ENCODE results near the gene EMC6. TPM values are rescaled to one million over a fixed set of nuclear protein-coding genes. Genes with fewer than 3 reads are reported as not detected.
A peak's percentile ranks its signal among the peaks of the same experiment; 100 is the strongest.

EMC6 gene
- total RNA-seq, 1 experiment from 2014 or later = 72.2 TPM

- H3K18ac ChIP-seq (ENCODE audit: insufficient read length, low read depth, low read length) = no peak overlapping the region
- H3K4me3 Mint-ChIP-seq = peak overlapping the region; percentile 98
- H3K4me2 ChIP-seq (ENCODE audit: insufficient read depth, insufficient read length, low read length) = peak overlapping the region; percentile 76
- H3K79me2 ChIP-seq (ENCODE audit: insufficient read depth, low read length) = peaks cover 7% of the 10 kb centered on the region; the same call in 1 of the 2 replicates
- H4K20me1 ChIP-seq (ENCODE audit: control insufficient read depth, insufficient read depth, insufficient read length) = no peaks in the 10 kb centered on the region
- TF ChIP-seq CTCF (conservative IDR thresholded peaks at IDR 0.05) = no peak
- H2BK20ac ChIP-seq (ENCODE audit: low read depth, low read length, poor library complexity, severe bottlenecking) = no peak overlapping the region
- peak overlapping the region; percentile 89 for H3K9ac ChIP-seq (ENCODE audit: extremely low read depth, insufficient read length, low read length)
- no peak overlapping the region for H3K27ac ChIP-seq (ENCODE audit: insufficient read length, low read depth, low read length)
- H3K79me1 ChIP-seq (ENCODE audit: insufficient read depth, low read depth, low read length, poor library complexity, severe bottlenecking) = peaks cover 4% of the 10 kb centered on the region
- no peak overlapping the region for H3K56ac ChIP-seq (ENCODE audit: insufficient read length, low read depth, low read length)
- no peaks in the 10 kb centered on the region for H3K9me3 Mint-ChIP-seq
- no CpG with 5 or more reads among the region's 32 CpGs for WGBS (ENCODE audit: extremely low coverage, insufficient read length, low lambda C conversion rate)
- peak overlapping the region; percentile 28; the same call in 1 of the 2 replicates for H3K14ac ChIP-seq (ENCODE audit: insufficient read depth, low read length)
- H2BK15ac ChIP-seq (ENCODE audit: low read depth, low read length) = no peak overlapping the region
- peaks cover 3% of the 10 kb centered on the region; the same call in 1 of the 2 replicates for H3K4me1 ChIP-seq (ENCODE audit: insufficient read depth, low read length)
- no peaks in the 10 kb centered on the region for H3K27me3 Mint-ChIP-seq (ENCODE audit: low read depth)
- H2AFZ ChIP-seq (ENCODE audit: low read length) = no peak overlapping the region
- H3K4ac ChIP-seq (ENCODE audit: low read depth, low read length) = no peak overlapping the region
- no peak overlapping the region for H4K8ac ChIP-seq (replicated peaks; ENCODE audit: insufficient read length, low read depth, low read length)
- no peak overlapping the region for H3T11ph ChIP-seq (ENCODE audit: low read length)
- H3K27ac Mint-ChIP-seq = peak overlapping the region; percentile 52 to 98 (median 98); a peak in 6 of 7 replicates
- H3K27me3 ChIP-seq (ENCODE audit: insufficient read depth, low read length) = no peaks in the 10 kb centered on the region
- H3K9me3 ChIP-seq (ENCODE audit: control insufficient read depth, low read depth, low read length) = no peaks in the 10 kb centered on the region
- H2BK120ac ChIP-seq (ENCODE audit: low read depth, low read length, poor library complexity, severe bottlenecking) = no peak overlapping the region
- peak; percentile 58 for DNase-seq
- no peak overlapping the region for H2BK12ac ChIP-seq (ENCODE audit: insufficient read length, low read depth, low read length)
- H4K5ac ChIP-seq (ENCODE audit: insufficient read length, low read depth, low read length) = no peak overlapping the region
- H2BK5ac ChIP-seq (ENCODE audit: insufficient read length, low read length) = no peak overlapping the region
- no peak overlapping the region for H3K23ac ChIP-seq (ENCODE audit: insufficient read length, low read depth, low read length)
- peaks cover 8 to 18% (median 15%) of the 10 kb centered on the region in 3 experiments; a peak in 6 of 7 replicates for H3K36me3 Mint-ChIP-seq (ENCODE audit: insufficient read depth in 1 of 3, low read depth in 3 of 3)
- peaks cover 16 to 17% of the 10 kb centered on the region in 2 experiments for H3K4me1 Mint-ChIP-seq
- H3K23me2 ChIP-seq (ENCODE audit: insufficient read length, low read depth, low read length, poor library complexity, severe bottlenecking) = peaks cover 9% of the 10 kb centered on the region
- H4K91ac ChIP-seq (ENCODE audit: insufficient read length, low read depth, low read length) = no peak overlapping the region
- no peak overlapping the region for H2AK5ac ChIP-seq (ENCODE audit: insufficient read length, low read length)
These were observed 404 bp downstream of the EMC6 start for GRCh38 chr17:3669085-3669347.
